ENCODE measurements around the gene TDRD12.

DNA sequence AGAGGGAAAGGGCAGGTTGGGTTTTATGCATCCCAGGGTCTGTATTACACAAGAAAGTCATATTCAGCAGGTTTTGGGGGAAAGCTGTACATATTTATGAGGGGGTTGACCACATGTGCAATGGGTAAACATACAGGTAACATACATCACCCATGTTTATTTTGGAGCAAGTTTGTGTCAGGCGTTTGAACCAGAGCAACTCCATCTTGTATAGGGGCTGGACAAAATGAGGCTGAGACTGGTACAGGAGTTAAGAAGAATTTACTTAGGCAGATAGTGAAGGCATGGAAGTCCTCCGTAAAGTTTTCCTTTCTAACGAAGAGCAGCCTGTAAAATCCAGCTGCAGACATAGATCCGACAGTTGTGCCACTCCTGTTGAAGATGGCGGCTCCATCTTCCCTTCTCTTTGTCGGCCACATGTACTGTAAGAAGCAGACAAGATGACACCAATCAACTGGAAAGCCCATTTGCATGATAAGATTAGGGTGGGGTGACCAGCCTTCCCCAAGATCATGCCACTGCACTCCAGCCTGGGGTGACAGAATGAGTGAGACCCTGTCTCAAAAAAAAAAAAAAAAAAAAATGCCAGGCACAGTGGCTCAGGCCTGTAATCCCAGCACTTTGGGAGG lies 32.6 kb upstream of the TDRD12 start:
- TF ChIP-seq, protein P1, sequence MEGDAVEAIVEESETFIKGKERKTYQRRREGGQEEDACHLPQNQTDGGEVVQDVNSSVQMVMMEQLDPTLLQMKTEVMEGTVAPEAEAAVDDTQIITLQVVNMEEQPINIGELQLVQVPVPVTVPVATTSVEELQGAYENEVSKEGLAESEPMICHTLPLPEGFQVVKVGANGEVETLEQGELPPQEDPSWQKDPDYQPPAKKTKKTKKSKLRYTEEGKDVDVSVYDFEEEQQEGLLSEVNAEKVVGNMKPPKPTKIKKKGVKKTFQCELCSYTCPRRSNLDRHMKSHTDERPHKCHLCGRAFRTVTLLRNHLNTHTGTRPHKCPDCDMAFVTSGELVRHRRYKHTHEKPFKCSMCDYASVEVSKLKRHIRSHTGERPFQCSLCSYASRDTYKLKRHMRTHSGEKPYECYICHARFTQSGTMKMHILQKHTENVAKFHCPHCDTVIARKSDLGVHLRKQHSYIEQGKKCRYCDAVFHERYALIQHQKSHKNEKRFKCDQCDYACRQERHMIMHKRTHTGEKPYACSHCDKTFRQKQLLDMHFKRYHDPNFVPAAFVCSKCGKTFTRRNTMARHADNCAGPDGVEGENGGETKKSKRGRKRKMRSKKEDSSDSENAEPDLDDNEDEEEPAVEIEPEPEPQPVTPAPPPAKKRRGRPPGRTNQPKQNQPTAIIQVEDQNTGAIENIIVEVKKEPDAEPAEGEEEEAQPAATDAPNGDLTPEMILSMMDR (IDR thresholded peaks at IDR 0.05) = no peak
- TF ChIP-seq POLR2A (IDR thresholded peaks at IDR 0.05) (no peak), POLR2AphosphoS5 (IDR thresholded peaks at IDR 0.05) (no peak)
